SU-DHL-6 (cell line): Measurements from ENCODE around the gene HM13.

Source experiments
- CTCF ChIP-seq: fragments of 200-600 bp; sonication (generic); IDR thresholded peaks from one replicate; pipeline ENCODE4 v1.5.1; 2017; ENCODE audit warnings: antibody characterized with exemption, mild to moderate bottlenecking, low read length, moderate library complexity; ENCODE audit not compliant: insufficient read depth, poor library complexity, severe bottlenecking
- EZH2phosphoT487 ChIP-seq: fragments of 200-600 bp; sonication (generic), shearing (Covaris generic); conservative IDR thresholded peaks from 2 replicates; pipeline ENCODE4 v1.6.1; 2018; ENCODE audit warnings: mild to moderate bottlenecking, antibody characterized with exemption, low read length, moderate library complexity, mixed read lengths

- TF ChIP-seq CTCF (no peak), EZH2phosphoT487 (no peak)
These were observed 32.9 kb downstream of the HM13 start for GRCh38 chr20:31547017-31547675.
